MM.1S (cell line): Measurements from ENCODE around the gene DUOX1.

Source experiments
- DNase-seq: peaks from one replicate; pipeline ENCODE4 v3.0.0-alpha.2; 2015
- H2AFZ ChIP-seq: fragments of 300-600 bp; sonication (generic); 2 replicates; pipeline ENCODE4 v1.6.0; 2016; ENCODE audit warnings: antibody characterized with exemption, low read length
- H3F3A ChIP-seq: fragments of 300-600 bp; sonication (generic); 2 replicates; pipeline ENCODE4 v1.6.1; 2016; ENCODE audit warnings: mild to moderate bottlenecking, antibody characterized with exemption, low read length, moderate library complexity, mixed read lengths; ENCODE audit not compliant: insufficient read depth
- H3K27ac ChIP-seq: fragments of 300-600 bp; sonication (generic); 2 replicates; pipeline ENCODE4 v1.5.1; 2016; ENCODE audit warnings: mild to moderate bottlenecking, low read length
- H3K27me3 ChIP-seq: fragments of 300-600 bp; sonication (generic); replicated peaks from 2 replicates; pipeline ENCODE4 v1.6.0; 2016; ENCODE audit warnings: low read length; ENCODE audit not compliant: insufficient read depth
- H3K36me3 ChIP-seq: fragments of 300-600 bp; sonication (generic); replicated peaks from 2 replicates; pipeline ENCODE4 v1.6.1; 2016; ENCODE audit warnings: mild to moderate bottlenecking, low read length, mixed read lengths; ENCODE audit not compliant: insufficient read depth
- H3K4me1 ChIP-seq: fragments of 300-600 bp; sonication (generic); 2 replicates; pipeline ENCODE4 v1.6.1; 2016; ENCODE audit warnings: low read length, mixed read lengths
- H3K4me2 ChIP-seq: fragments of 300-600 bp; sonication (generic); 2 replicates; pipeline ENCODE4 v1.6.0; 2016; ENCODE audit warnings: low read depth, low read length
- H3K4me3 ChIP-seq: fragments of 300-600 bp; sonication (generic); 2 replicates; pipeline ENCODE4 v1.5.1; 2016; ENCODE audit warnings: low read length, mixed read lengths
- H3K79me2 ChIP-seq: fragments of 300-600 bp; sonication (generic); 2 replicates; pipeline ENCODE4 v1.6.1; 2016; ENCODE audit warnings: mixed run types, low read length, mixed read lengths
- H3K9ac ChIP-seq: fragments of 300-600 bp; sonication (generic); 2 replicates; pipeline ENCODE4 v1.6.1; 2016; ENCODE audit warnings: low read length, mixed read lengths
- H3K9me2 ChIP-seq: fragments of 300-600 bp; sonication (generic); replicated peaks from 2 replicates; pipeline ENCODE4 v1.6.1; 2016; ENCODE audit warnings: mild to moderate bottlenecking, low read length, mixed read lengths; ENCODE audit not compliant: insufficient read depth
- H3K9me3 ChIP-seq: fragments of 300-600 bp; sonication (generic); replicated peaks from 2 replicates; pipeline ENCODE4 v1.6.1; 2016; ENCODE audit warnings: mild to moderate bottlenecking, low read length, mixed read lengths; ENCODE audit not compliant: insufficient read depth
- H4K20me1 ChIP-seq: fragments of 300-600 bp; sonication (generic); 2 replicates; pipeline ENCODE4 v1.6.1; 2016; ENCODE audit warnings: mild to moderate bottlenecking, low read length, moderate library complexity, mixed read lengths; ENCODE audit not compliant: insufficient read depth
- EZH2 ChIP-seq: fragments of 300-600 bp; sonication (generic); optimal IDR thresholded peaks from 2 replicates; pipeline ENCODE3; 2017; ENCODE audit warnings: low read depth, mild to moderate bottlenecking, antibody characterized with exemption, low read length, mixed read lengths
- EZH2phosphoT487 ChIP-seq: fragments of 300-600 bp; sonication (generic); IDR thresholded peaks from 2 replicates; pipeline ENCODE4 v1.6.1; 2018; ENCODE audit warnings: antibody characterized with exemption, low read length
- TF ChIP-seq, protein P1 (sequence below): fragments of 300-600 bp; sonication (generic); IDR thresholded peaks from 2 replicates; pipeline ENCODE4 v1.5.1; 2016; ENCODE audit warnings: antibody characterized with exemption, low read length, mixed read lengths

The DUOX1 gene

DNA sequence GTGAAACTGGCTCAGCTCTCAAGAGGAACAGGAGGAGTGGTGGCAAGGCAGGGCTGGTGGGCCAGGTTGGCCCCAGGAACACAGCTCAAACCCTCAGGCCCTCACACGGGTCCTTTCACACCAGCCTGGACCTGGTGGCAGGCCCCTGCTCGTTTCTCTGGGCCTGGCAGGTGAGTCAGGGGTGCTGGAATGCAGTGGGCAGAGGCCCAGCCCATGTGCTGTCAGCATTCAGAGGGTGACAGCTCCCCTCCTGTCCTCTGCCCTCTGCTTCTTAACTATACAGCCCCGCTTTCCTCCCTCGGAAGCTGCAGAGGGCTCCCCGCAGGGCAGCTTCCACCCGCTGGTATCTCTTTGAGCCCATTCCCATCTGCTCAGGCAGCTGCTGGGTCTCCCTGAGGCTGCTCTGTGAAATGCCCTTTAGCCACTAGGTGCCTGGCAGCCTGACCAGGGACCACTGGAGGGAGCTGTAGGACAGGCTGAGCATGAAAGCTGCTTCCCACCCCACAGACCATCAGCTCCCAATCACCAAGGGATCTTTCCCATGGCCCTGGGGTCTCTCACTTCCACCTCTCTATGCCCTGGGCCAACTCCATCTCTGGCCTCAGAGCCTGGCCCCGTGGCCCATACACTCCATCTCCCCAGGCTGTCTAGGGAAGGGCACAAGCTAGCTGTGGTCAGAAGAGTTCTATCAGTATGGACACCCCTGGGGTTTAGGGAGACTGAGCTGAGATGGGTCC is 33.1 kb downstream of the DUOX1 start:
- H3K79me2 ChIP-seq: peaks cover 3% of the 10 kb centered on the region; the same call in 1 of the 2 replicates
- no peaks in the 10 kb centered on the region for H3K36me3 ChIP-seq
- H3K9ac ChIP-seq: no peak overlapping the region

DNA sequence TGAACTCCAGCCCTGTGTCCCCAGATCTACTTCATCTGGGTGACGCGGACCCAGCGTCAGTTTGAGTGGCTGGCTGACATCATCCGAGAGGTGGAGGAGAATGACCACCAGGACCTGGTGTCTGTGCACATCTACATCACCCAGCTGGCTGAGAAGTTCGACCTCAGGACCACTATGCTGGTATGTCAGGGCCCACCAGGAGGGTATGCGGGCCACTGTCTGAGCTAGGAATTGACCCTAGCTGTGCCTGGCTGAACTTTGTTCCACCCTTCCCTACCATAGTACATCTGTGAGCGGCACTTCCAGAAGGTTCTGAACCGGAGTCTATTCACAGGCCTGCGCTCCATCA is 33.7 kb downstream of the DUOX1 start:
- TF ChIP-seq EZH2 (no peak), EZH2phosphoT487 (no peak)
- TF ChIP-seq, protein P1, sequence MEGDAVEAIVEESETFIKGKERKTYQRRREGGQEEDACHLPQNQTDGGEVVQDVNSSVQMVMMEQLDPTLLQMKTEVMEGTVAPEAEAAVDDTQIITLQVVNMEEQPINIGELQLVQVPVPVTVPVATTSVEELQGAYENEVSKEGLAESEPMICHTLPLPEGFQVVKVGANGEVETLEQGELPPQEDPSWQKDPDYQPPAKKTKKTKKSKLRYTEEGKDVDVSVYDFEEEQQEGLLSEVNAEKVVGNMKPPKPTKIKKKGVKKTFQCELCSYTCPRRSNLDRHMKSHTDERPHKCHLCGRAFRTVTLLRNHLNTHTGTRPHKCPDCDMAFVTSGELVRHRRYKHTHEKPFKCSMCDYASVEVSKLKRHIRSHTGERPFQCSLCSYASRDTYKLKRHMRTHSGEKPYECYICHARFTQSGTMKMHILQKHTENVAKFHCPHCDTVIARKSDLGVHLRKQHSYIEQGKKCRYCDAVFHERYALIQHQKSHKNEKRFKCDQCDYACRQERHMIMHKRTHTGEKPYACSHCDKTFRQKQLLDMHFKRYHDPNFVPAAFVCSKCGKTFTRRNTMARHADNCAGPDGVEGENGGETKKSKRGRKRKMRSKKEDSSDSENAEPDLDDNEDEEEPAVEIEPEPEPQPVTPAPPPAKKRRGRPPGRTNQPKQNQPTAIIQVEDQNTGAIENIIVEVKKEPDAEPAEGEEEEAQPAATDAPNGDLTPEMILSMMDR: no peak
- Histone ChIP-seq H3K27me3 (no peaks in the 10 kb centered on the region), H3K4me1 (no peaks in the 10 kb centered on the region), H3F3A (0 out of 2 replicates have a peak, but pooled peaks cover 3% of the 10 kb centered on the region), H3K27ac (no peak overlapping the region), H3K4me3 (no peak overlapping the region), H3K79me2 (peaks cover 3% of the 10 kb centered on the region; the same call in 1 of the 2 replicates), H4K20me1 (no peaks in the 10 kb centered on the region), H3K4me2 (no peak overlapping the region), H3K9me2 (no peaks in the 10 kb centered on the region), H3K9ac (no peak overlapping the region), H3K36me3 (no peaks in the 10 kb centered on the region), H3K9me3 (no peaks in the 10 kb centered on the region), H2AFZ (no peak overlapping the region)
- DNase-seq: no peak

More for the DNA sequence above, 33.1 kb downstream of the DUOX1 start:
- Histone ChIP-seq H3K27me3 (no peaks in the 10 kb centered on the region), H3K4me3 (no peak overlapping the region), H3F3A (0 out of 2 replicates have a peak, but pooled peaks cover 3% of the 10 kb centered on the region), H3K4me1 (no peaks in the 10 kb centered on the region), H2AFZ (no peak overlapping the region), H4K20me1 (no peaks in the 10 kb centered on the region), H3K4me2 (no peak overlapping the region), H3K9me2 (no peaks in the 10 kb centered on the region), H3K27ac (no peak overlapping the region), H3K9me3 (no peaks in the 10 kb centered on the region)
- TF ChIP-seq, protein P1: peak; percentile 92
- no peak for TF ChIP-seq EZH2phosphoT487
- peak; percentile 76 for DNase-seq

DNA sequence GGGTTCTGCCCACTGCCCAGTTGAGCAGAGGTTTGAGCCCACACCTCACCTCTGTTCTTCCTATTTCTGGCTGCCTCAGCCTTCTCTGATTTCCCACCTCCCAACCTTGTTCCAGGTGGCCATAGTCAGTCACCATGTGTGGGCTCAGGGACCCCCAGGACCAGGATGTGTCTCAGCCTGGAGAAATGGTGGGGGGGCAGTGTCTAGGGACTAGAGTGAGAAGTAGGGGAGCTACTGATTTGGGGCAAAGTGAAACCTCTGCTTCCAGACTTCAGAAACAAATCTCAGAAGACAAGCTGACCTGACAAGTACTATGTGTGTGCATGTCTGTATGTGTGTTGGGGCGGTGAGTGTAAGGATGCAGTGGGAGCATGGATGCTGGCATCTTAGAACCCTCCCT is 35.1 kb downstream of the DUOX1 start:
- no peaks in the 10 kb centered on the region for H3K4me1 ChIP-seq
- TF ChIP-seq, protein P1: no peak
- TF ChIP-seq EZH2 (no peak), EZH2phosphoT487 (no peak)
- no peak overlapping the region for H3K4me2 ChIP-seq
- no peak overlapping the region for H3K4me3 ChIP-seq
- peaks cover 3% of the 10 kb centered on the region; the same call in 1 of the 2 replicates for H3K79me2 ChIP-seq
- no peak overlapping the region for H3K9ac ChIP-seq
- DNase-seq: no peak
- H3K9me3 ChIP-seq: no peaks in the 10 kb centered on the region
- H4K20me1 ChIP-seq: no peaks in the 10 kb centered on the region
- no peaks in the 10 kb centered on the region for H3K36me3 ChIP-seq
- H2AFZ ChIP-seq: no peak overlapping the region
- no peaks in the 10 kb centered on the region for H3K27me3 ChIP-seq
- no peak overlapping the region for H3K27ac ChIP-seq
- no peaks in the 10 kb centered on the region for H3K9me2 ChIP-seq
- H3F3A ChIP-seq: peaks cover 3% of the 10 kb centered on the region; the same call in 1 of the 2 replicates
